ENCODE measurements around the gene PIK3CG.
"Not testable (repeated sequence)": the region's sequence is repeated elsewhere in the genome, so short reads cannot be mapped to it uniquely, and the experiment has no call there.

DNA sequence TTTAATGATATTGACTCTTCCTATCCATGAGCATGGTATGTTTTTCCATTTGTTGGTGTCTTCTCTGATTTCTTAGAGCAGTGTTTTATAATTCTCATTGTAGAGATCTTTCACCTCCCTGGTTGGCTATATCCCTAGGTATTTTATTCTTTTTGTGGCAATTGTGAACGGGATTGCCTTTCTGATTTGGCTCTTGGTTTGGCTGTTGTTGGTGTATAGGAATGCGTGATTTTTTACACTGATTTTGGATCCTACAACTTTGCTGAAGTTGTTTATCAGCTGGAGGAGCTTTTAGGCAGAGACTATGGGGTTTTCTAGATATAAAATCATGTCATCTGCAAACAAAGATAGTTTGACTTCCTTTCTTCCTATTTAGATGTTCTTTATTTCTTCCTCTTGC is 33.9 kb downstream of the PIK3CG start:
- TF ChIP-seq, protein P1, sequence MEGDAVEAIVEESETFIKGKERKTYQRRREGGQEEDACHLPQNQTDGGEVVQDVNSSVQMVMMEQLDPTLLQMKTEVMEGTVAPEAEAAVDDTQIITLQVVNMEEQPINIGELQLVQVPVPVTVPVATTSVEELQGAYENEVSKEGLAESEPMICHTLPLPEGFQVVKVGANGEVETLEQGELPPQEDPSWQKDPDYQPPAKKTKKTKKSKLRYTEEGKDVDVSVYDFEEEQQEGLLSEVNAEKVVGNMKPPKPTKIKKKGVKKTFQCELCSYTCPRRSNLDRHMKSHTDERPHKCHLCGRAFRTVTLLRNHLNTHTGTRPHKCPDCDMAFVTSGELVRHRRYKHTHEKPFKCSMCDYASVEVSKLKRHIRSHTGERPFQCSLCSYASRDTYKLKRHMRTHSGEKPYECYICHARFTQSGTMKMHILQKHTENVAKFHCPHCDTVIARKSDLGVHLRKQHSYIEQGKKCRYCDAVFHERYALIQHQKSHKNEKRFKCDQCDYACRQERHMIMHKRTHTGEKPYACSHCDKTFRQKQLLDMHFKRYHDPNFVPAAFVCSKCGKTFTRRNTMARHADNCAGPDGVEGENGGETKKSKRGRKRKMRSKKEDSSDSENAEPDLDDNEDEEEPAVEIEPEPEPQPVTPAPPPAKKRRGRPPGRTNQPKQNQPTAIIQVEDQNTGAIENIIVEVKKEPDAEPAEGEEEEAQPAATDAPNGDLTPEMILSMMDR (IDR thresholded peaks at IDR 0.05 in 2 of 3, conservative IDR thresholded peaks at IDR 0.05 in 1 of 3; ENCODE audit: borderline replicate concordance in 1 of 3, insufficient read depth in 1 of 3, low read depth in 2 of 3, low read length in 2 of 3): not testable (repeated sequence)
- not testable (repeated sequence) for TF ChIP-seq POLR2AphosphoS5 (IDR thresholded peaks at IDR 0.05; ENCODE audit: low read depth, low read length); REST (IDR thresholded peaks at IDR 0.05; ENCODE audit: low read depth); JUND (IDR thresholded peaks at IDR 0.05); ZNF274 (IDR thresholded peaks at IDR 0.05; ENCODE audit: low read depth, low read length); EZH2 (IDR thresholded peaks at IDR 0.05); POLR2A (IDR thresholded peaks at IDR 0.05; ENCODE audit: borderline replicate concordance, extremely low read depth, insufficient read depth, insufficient read length); SIN3A (IDR thresholded peaks at IDR 0.05; ENCODE audit: low read depth); ELF1 (IDR thresholded peaks at IDR 0.05; ENCODE audit: borderline replicate concordance, low read depth)

Measured in HCT116 (cell line).